ENCODE data around the gene FAM181B. TPM values are rescaled to one million over a fixed set of nuclear protein-coding genes. Genes with fewer than 3 reads are reported as not detected.

The FAM181B gene
- total and polyA plus RNA-seq, 2 experiments from 2014 or later = 0.63 to 1.3 TPM

DNA sequence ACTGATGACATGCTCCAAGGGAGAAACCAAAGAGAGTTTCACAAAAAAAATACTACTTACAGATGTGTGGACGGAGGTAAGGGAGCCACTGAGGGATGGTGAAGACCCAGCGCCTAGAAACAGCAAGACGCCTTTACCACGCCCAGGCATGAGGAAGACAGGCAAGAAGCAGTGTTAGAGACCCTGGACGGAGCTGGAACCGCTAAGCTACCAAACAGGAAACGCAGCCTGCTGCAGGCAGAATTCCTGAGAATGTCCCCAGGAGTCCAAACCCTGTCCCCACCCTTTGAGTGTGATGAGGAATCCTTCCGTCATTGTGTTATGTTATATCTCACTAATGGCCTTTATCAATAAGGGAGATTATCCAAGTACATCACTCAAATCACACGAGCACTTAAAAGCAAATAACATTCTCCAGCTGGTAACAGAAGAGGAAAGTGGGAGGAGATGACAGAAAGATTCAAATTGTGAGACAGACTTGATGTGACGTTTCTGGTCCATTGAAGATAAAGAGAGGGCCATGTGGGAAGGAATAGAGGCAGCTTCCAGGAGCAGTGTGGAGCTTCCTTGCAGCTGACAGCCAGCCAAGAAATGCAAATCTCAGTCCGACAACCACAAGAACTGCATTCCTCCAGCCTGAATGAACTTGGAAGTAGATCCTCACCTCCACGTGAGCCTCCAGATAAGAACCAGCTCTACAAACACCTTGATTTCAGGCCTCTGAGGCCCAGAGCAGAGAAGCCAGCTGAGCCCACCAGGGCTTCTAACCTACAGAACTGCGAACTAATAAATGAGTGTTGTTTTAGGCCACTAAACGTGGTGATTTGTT, 19.1 kb downstream of the FAM181B start:
- Histone ChIP-seq H3K4me2 (no peak overlapping the region), H3K9me3 (ENCODE audit: low read depth) (no peaks in the 10 kb centered on the region), H3K79me2 (no peaks in the 10 kb centered on the region), H3K27ac (no peak overlapping the region), H3K27me3 (peaks cover 20% of the 10 kb centered on the region), H3K4me1 (ENCODE audit: insufficient read depth) (no peaks in the 10 kb centered on the region), H4K20me1 (ENCODE audit: insufficient read depth, poor library complexity, severe bottlenecking) (no peaks in the 10 kb centered on the region), H3K36me3 (replicated peaks; ENCODE audit: insufficient read depth, low read depth) (no peaks in the 10 kb centered on the region), H2AFZ (no peak overlapping the region), H3K9me2 (replicated peaks; ENCODE audit: insufficient read depth) (no peaks in the 10 kb centered on the region), H3K4me3 (no peak overlapping the region)
- TF ChIP-seq EZH2 (IDR thresholded peaks at IDR 0.05; ENCODE audit: borderline replicate concordance) (no peak), EZH2phosphoT487 (IDR thresholded peaks at IDR 0.05; ENCODE audit: low read depth, severe bottlenecking, unreplicated experiment) (no peak)
- TF ChIP-seq, protein P1, sequence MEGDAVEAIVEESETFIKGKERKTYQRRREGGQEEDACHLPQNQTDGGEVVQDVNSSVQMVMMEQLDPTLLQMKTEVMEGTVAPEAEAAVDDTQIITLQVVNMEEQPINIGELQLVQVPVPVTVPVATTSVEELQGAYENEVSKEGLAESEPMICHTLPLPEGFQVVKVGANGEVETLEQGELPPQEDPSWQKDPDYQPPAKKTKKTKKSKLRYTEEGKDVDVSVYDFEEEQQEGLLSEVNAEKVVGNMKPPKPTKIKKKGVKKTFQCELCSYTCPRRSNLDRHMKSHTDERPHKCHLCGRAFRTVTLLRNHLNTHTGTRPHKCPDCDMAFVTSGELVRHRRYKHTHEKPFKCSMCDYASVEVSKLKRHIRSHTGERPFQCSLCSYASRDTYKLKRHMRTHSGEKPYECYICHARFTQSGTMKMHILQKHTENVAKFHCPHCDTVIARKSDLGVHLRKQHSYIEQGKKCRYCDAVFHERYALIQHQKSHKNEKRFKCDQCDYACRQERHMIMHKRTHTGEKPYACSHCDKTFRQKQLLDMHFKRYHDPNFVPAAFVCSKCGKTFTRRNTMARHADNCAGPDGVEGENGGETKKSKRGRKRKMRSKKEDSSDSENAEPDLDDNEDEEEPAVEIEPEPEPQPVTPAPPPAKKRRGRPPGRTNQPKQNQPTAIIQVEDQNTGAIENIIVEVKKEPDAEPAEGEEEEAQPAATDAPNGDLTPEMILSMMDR (IDR thresholded peaks at IDR 0.05; ENCODE audit: poor library complexity) = no peak
- WGBS (ENCODE audit: low lambda C conversion rate, missing lambda C conversion rate) = 46% methylated on average over 14 of the region's 14 CpGs
- DNase-seq (ENCODE audit: low spot score) = no peak

DNA sequence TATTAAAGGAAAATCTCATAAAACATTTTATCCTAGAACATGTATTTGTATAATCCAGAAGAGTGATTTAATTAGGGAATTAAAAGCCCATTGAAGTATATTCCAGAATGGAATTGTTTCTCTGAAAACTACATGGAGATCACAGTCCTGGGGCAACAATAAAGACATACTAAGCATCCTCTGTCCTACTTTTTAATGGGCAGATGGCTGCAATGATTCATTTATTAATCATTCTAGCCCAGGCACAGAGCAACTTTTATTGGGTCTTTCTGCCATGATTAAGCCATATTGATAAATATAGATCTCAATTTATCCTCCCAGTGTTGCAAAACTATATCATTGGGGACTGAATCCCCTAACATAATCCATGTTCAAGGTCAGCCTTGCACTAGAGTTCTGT, 22.0 kb downstream of the FAM181B start:
- H3K4me3 ChIP-seq = no peak overlapping the region
- H2AFZ ChIP-seq = no peak overlapping the region
- no peaks in the 10 kb centered on the region for H4K20me1 ChIP-seq (ENCODE audit: insufficient read depth, poor library complexity, severe bottlenecking)
- no peak overlapping the region for H3K4me2 ChIP-seq
- no peak for TF ChIP-seq EZH2 (IDR thresholded peaks at IDR 0.05; ENCODE audit: borderline replicate concordance)
- no peak for TF ChIP-seq EZH2phosphoT487 (IDR thresholded peaks at IDR 0.05; ENCODE audit: low read depth, severe bottlenecking, unreplicated experiment)
- TF ChIP-seq, protein P1 (IDR thresholded peaks at IDR 0.05; ENCODE audit: poor library complexity) = no peak
- no peaks in the 10 kb centered on the region for H3K9me3 ChIP-seq (ENCODE audit: low read depth)
- peaks cover 20% of the 10 kb centered on the region for H3K27me3 ChIP-seq
- no peak overlapping the region for H3K27ac ChIP-seq
- no peaks in the 10 kb centered on the region for H3K4me1 ChIP-seq (ENCODE audit: insufficient read depth)
- no peaks in the 10 kb centered on the region for H3K36me3 ChIP-seq (replicated peaks; ENCODE audit: insufficient read depth, low read depth)
- H3K9me2 ChIP-seq (replicated peaks; ENCODE audit: insufficient read depth) = no peaks in the 10 kb centered on the region
- no peak for DNase-seq (ENCODE audit: low spot score)
- H3K79me2 ChIP-seq = no peaks in the 10 kb centered on the region

DNA sequence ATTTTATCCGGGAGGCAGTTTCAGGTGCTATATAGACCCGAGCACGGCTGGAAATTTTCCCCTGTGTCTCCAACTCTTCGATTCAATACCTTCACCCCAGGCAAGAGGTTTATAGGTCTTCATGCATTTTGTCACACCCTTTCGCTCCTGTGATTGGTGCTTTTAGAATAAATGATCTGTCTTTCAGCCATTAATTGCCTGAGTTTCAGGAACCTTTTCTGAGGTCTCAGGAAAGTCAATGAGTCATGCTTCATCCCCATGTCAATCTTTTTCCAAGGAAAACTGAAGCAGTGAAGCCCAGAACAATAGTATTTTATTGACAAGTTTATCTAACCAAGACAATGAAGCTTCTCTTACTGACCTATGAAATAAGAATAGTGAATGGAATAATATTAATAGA, 29.9 kb downstream of the FAM181B start:
- H3K36me3 ChIP-seq (replicated peaks; ENCODE audit: insufficient read depth, low read depth) = no peaks in the 10 kb centered on the region
- H3K9me2 ChIP-seq (replicated peaks; ENCODE audit: insufficient read depth) = no peaks in the 10 kb centered on the region
- H3K4me3 ChIP-seq = no peak overlapping the region
- H3K79me2 ChIP-seq = no peaks in the 10 kb centered on the region
- no peak overlapping the region for H3K4me2 ChIP-seq
- H3K9me3 ChIP-seq (ENCODE audit: low read depth) = no peaks in the 10 kb centered on the region
- no peak for DNase-seq (ENCODE audit: low spot score)
- TF ChIP-seq EZH2phosphoT487 (IDR thresholded peaks at IDR 0.05; ENCODE audit: low read depth, severe bottlenecking, unreplicated experiment) (no peak), EZH2 (IDR thresholded peaks at IDR 0.05; ENCODE audit: borderline replicate concordance) (no peak)
- TF ChIP-seq, protein P1 (IDR thresholded peaks at IDR 0.05; ENCODE audit: poor library complexity) = no peak
- no peaks in the 10 kb centered on the region for H3K4me1 ChIP-seq (ENCODE audit: insufficient read depth)
- 94% methylated on average over 5 of the region's 5 CpGs for WGBS (ENCODE audit: low lambda C conversion rate, missing lambda C conversion rate)
- no peak overlapping the region for H2AFZ ChIP-seq
- H4K20me1 ChIP-seq (ENCODE audit: insufficient read depth, poor library complexity, severe bottlenecking) = no peaks in the 10 kb centered on the region
- H3K27ac ChIP-seq = no peak overlapping the region
- H3K27me3 ChIP-seq = no peaks in the 10 kb centered on the region

Data from hepatocyte (in vitro differentiated cells).